Osteocyte (in vitro differentiated cells): ENCODE measurements around the gene SDC4. TPM values are rescaled to one million over a fixed set of nuclear protein-coding genes. Genes with fewer than 3 reads are reported as not detected.

Experiments used
- DNase-seq: peaks from one replicate; pipeline ENCODE4 v3.0.0; 2021; ENCODE audit warnings: mixed read lengths; ENCODE audit not compliant: unreplicated experiment; ENCODE audit errors: extremely low spot score
- H3K27ac Mint-ChIP-seq: one replicate; pipeline ENCODE4 v1.8.0; 2021; ENCODE audit warnings: mild to moderate bottlenecking, mixed read lengths; ENCODE audit not compliant: unreplicated experiment
- H3K27me3 Mint-ChIP-seq: one replicate; pipeline ENCODE4 v1.8.0; 2021; ENCODE audit warnings: mixed read lengths; ENCODE audit not compliant: unreplicated experiment
- H3K36me3 Mint-ChIP-seq: one replicate; pipeline ENCODE4 v1.8.0; 2021; ENCODE audit warnings: mixed read lengths; ENCODE audit not compliant: unreplicated experiment
- H3K4me1 Mint-ChIP-seq: one replicate; pipeline ENCODE4 v1.8.0; 2021; ENCODE audit warnings: mixed read lengths; ENCODE audit not compliant: unreplicated experiment
- H3K4me3 Mint-ChIP-seq: one replicate; pipeline ENCODE4 v1.8.0; 2021; ENCODE audit warnings: mild to moderate bottlenecking, moderate library complexity, mixed read lengths; ENCODE audit not compliant: unreplicated experiment
- H3K9me3 Mint-ChIP-seq: one replicate; pipeline ENCODE4 v1.8.0; 2021; ENCODE audit warnings: mixed read lengths; ENCODE audit not compliant: unreplicated experiment
- total RNA-seq: library from RNA; stranded (reverse); gene quantifications from 2 replicates; pipeline ENCODE4 v1.2.1, GENCODE V29; 2021
- TF ChIP-seq, protein P1 (sequence below): fragments of 200-600 bp; sonication (generic); IDR thresholded peaks from 2 replicates; pipeline ENCODE4 v1.5.0; 2021; ENCODE audit warnings: antibody characterized with exemption, mild to moderate bottlenecking, moderate library complexity

Gene SDC4
- total RNA-seq, 1 donor from 2014 or later, result 31.5 TPM

DNA sequence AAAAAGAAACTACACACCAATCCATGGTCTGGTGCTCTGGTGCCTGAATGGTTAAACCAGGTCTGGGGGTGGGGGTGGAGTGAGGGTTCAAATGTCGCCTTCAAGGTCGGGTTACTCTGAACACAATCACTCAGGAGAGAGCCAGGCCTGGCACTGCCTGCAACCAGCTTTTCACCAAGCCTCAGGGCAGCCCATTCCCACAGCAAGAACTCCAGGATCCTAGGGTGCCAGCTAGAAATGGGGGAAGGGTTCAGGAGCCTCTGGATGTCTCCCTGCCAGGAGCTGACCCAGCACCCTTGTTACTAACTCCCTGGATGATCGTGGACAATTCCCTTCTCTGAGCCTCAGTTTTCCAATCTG is 6.7 kb downstream of the SDC4 start:
- Mint-ChIP-seq H3K27me3 (no peaks in the 10 kb centered on the region), H3K27ac (peak overlapping the region; percentile 89), H3K4me3 (no peak overlapping the region), H3K36me3 (peaks cover 2% of the 10 kb centered on the region), H3K4me1 (peaks cover 93% of the 10 kb centered on the region), H3K9me3 (no peaks in the 10 kb centered on the region)
- TF ChIP-seq, protein P1, sequence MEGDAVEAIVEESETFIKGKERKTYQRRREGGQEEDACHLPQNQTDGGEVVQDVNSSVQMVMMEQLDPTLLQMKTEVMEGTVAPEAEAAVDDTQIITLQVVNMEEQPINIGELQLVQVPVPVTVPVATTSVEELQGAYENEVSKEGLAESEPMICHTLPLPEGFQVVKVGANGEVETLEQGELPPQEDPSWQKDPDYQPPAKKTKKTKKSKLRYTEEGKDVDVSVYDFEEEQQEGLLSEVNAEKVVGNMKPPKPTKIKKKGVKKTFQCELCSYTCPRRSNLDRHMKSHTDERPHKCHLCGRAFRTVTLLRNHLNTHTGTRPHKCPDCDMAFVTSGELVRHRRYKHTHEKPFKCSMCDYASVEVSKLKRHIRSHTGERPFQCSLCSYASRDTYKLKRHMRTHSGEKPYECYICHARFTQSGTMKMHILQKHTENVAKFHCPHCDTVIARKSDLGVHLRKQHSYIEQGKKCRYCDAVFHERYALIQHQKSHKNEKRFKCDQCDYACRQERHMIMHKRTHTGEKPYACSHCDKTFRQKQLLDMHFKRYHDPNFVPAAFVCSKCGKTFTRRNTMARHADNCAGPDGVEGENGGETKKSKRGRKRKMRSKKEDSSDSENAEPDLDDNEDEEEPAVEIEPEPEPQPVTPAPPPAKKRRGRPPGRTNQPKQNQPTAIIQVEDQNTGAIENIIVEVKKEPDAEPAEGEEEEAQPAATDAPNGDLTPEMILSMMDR, result no peak
- DNase-seq, result no peak

DNA sequence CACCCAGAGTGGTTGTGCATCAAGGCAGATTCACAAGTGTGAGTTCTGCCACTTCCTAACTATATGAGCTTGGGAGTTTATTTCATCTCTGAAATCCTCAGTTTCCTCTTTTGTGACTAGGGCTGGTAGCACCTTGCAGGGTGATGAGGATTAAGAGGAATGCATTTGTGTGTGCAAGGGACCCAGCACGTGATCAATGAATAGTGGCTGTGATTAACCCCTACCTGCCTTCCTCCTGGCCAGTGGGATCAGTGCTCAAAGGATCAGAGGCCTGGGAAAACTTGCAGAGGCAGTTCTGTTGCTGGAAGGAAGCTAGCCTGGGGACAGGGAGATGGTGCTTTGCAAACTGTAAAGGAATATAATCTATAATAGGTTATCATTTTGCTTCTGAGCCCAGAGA is 7.3 kb downstream of the SDC4 start:
- Mint-ChIP-seq H3K9me3 (no peaks in the 10 kb centered on the region), H3K27ac (peak overlapping the region; percentile 63), H3K4me3 (no peak overlapping the region), H3K4me1 (peaks cover 93% of the 10 kb centered on the region), H3K36me3 (peaks cover 2% of the 10 kb centered on the region), H3K27me3 (no peaks in the 10 kb centered on the region)
- no peak for DNase-seq
- TF ChIP-seq, protein P1, result no peak

DNA sequence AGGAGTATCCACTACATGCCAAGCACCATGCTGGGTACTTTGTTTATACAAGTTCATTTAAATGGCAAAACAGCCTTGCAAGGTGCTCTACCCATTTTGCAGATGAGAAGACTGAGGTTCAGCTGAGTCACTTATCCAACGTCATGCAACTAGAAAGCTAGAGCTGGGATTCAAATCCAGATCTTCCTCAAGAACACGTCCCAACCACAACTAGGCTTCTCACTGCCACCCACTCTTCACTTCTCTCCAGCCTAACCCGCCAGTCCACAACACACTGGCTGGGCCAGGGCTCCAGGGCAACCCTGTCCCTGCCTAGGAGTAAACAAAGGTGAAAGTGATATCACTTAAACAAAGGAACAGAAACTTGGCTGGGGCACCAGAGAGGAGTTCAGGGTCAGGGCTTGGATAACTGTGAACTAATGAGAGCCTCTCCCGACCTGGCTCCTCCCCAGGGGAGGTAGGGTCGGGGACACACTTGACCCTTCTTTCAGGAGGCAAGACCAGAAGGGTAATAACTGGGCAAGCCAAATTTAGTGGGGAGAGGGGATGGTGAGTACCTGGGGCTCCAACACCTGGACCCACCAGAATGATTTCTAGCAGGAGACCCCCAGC is 7.9 kb downstream of the SDC4 start:
- Mint-ChIP-seq H3K36me3 (peaks cover 2% of the 10 kb centered on the region), H3K9me3 (no peaks in the 10 kb centered on the region), H3K27me3 (no peaks in the 10 kb centered on the region), H3K4me1 (peaks cover 93% of the 10 kb centered on the region), H3K4me3 (no peak overlapping the region), H3K27ac (no peak overlapping the region)
- no peak for DNase-seq
- TF ChIP-seq, protein P1, result no peak

DNA sequence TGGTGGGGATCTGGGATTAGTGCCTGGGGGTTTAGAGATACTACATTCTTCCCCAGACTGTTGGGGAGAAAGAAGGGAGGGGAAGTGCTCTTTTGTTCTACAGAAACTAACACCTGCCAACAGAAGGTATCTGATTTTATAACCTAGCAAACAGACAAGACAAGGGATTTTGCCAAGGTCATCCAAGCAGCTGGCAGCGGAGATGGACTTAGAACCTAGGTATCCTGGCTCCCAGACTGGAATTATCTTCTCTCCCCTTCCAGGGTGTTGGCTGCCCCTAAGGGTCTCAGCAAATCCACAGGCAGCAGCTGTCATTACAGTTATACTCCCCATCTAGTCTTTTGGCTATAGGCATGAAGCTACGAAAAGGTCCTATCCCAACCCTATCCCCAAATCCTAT is 8.4 kb downstream of the SDC4 start:
- Mint-ChIP-seq H3K4me3 (no peak overlapping the region), H3K27me3 (no peaks in the 10 kb centered on the region), H3K4me1 (peaks cover 87% of the 10 kb centered on the region), H3K27ac (no peak overlapping the region), H3K9me3 (no peaks in the 10 kb centered on the region), H3K36me3 (peaks cover 2% of the 10 kb centered on the region)
- TF ChIP-seq, protein P1, result no peak
- no peak for DNase-seq

DNA sequence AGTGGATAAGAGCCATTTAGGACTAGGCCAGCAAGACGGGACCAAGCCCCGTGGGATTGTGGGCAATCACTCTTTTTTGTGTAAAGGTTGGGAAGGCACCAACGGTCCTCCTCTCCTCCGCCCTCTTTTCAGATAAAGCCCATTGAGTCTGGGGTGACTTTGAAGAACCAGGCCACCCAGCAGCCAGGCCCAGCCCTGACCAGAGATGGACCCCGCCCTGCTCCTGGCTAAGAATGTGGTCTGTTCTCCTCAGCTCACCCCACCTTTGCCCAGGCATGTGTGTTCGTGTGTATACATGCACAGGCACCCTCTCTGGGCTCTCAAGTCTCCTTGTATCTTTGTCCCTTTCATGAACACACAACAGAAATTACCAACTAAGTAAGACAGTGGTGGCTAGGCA is 9.1 kb downstream of the SDC4 start:
- H3K27ac Mint-ChIP-seq, result peak overlapping the region; percentile 41
- no peaks in the 10 kb centered on the region for H3K9me3 Mint-ChIP-seq
- H3K36me3 Mint-ChIP-seq, result peaks cover 2% of the 10 kb centered on the region
- peaks cover 80% of the 10 kb centered on the region for H3K4me1 Mint-ChIP-seq
- TF ChIP-seq, protein P1, result no peak
- DNase-seq, result no peak
- no peak overlapping the region for H3K4me3 Mint-ChIP-seq
- H3K27me3 Mint-ChIP-seq, result no peaks in the 10 kb centered on the region
